Esophagus (tissue), 2 donors: ENCODE results near the gene SAE1. TPM values are rescaled to one million over a fixed set of nuclear protein-coding genes. Genes with fewer than 3 reads are reported as not detected.

Experiments
- H3K27ac ChIP-seq, 2 donors: one replicate each; pipeline ENCODE4 v1.5.1; 2013; ENCODE audit warnings: low read depth in 2 of 2, mild to moderate bottlenecking in 2 of 2, inconsistent platforms in 1 of 2, low read length in 1 of 2, moderate library complexity in 1 of 2
- H3K27me3 ChIP-seq, 2 donors: one replicate each; pipeline ENCODE4 v1.6.1; 2013; ENCODE audit warnings: low read length in 2 of 2, control low read depth in 1 of 2, mild to moderate bottlenecking in 1 of 2; ENCODE audit not compliant: insufficient read depth in 2 of 2, control insufficient read depth in 1 of 2
- H3K36me3 ChIP-seq, 2 donors: one replicate each; pipeline ENCODE4 v1.6.1; 2013; ENCODE audit warnings: low read length in 1 of 2; ENCODE audit not compliant: control insufficient read depth in 2 of 2, insufficient read depth in 2 of 2
- H3K4me1 ChIP-seq, 2 donors: one replicate each; pipeline ENCODE4 v1.6.1; 2013; ENCODE audit warnings: low read length in 1 of 2; ENCODE audit not compliant: control insufficient read depth in 2 of 2, insufficient read depth in 2 of 2
- H3K4me3 ChIP-seq, 2 donors: one replicate each; pipeline ENCODE4 v1.5.1; 2013; ENCODE audit warnings: low read length in 2 of 2, mild to moderate bottlenecking in 2 of 2, low read depth in 1 of 2, moderate library complexity in 1 of 2
- H3K9me3 ChIP-seq, 2 donors: one replicate each; pipeline ENCODE4 v1.6.1; 2013; ENCODE audit warnings: mild to moderate bottlenecking in 2 of 2, low read depth in 1 of 2, low read length in 1 of 2, moderate library complexity in 1 of 2; ENCODE audit not compliant: control insufficient read depth in 2 of 2, insufficient read depth in 1 of 2
- WGBS, 2 donors: extraction: QIAGEN DNeasy Blood & Tissue Kit; methylation state at CpG; one replicate each; pipeline ENCODE4 v1.1.7; 2013; 5-methylcytosine and 5-hydroxymethylcytosine counted together
- polyA plus RNA-seq, 2 donors: library from polyadenylated mRNA; stranded (reverse); fragments of 200-250 nt; gene quantifications; one replicate each; pipeline ENCODE4 v1.2.3, GENCODE V29; 2013
- donor health status: healthy with polysubstance abuse.
- donor health status: Bipolar disorder and iron deficiency.

SAE1 gene
- polyA plus RNA-seq, 2 donors, result 17.1 to 53.4 TPM

GRCh38 chr19:47231215-47232054, 100.8 kb downstream of the SAE1 start:
- Histone ChIP-seq H3K27me3 (no peaks in the 10 kb centered on the region), H3K4me3 (peak overlapping the region; percentile 68 to 71), H3K9me3 (no peaks in the 10 kb centered on the region), H3K36me3 (no peaks in the 10 kb centered on the region), H3K4me1 (peaks cover 0 to 35% of the 10 kb centered on the region in 2 donors), H3K27ac (peak overlapping the region; percentile 69 to 92)
- WGBS, 2 donors, result 4 to 6% methylated on average over 30 to 51 of the region's 51 CpGs

GRCh38 chr19:47232422-47233211, 102.0 kb downstream of the SAE1 start:
- no peaks in the 10 kb centered on the region for H3K36me3 ChIP-seq
- 23 to 36% methylated on average over 16 of the region's 16 CpGs for WGBS, 2 donors
- H3K9me3 ChIP-seq, result no peaks in the 10 kb centered on the region
- H3K27ac ChIP-seq, result peak overlapping the region; percentile 68 to 85
- no peaks in the 10 kb centered on the region for H3K27me3 ChIP-seq
- no peak overlapping the region for H3K4me3 ChIP-seq
- peaks cover 0 to 25% of the 10 kb centered on the region in 2 donors for H3K4me1 ChIP-seq

GRCh38 chr19:47236072-47236675, 105.5 kb downstream of the SAE1 start:
- Histone ChIP-seq H3K27me3 (no peaks in the 10 kb centered on the region), H3K4me1 (peaks cover 0 to 10% of the 10 kb centered on the region in 2 donors), H3K4me3 (no peak overlapping the region), H3K9me3 (no peaks in the 10 kb centered on the region), H3K36me3 (no peaks in the 10 kb centered on the region), H3K27ac (no peak overlapping the region)
- WGBS, 2 donors, result 82 to 86% methylated on average over 12 of the region's 12 CpGs

- no peaks in the 10 kb centered on the region for H3K36me3 ChIP-seq
- H3K4me3 ChIP-seq, result peak overlapping the region in 1 of 2 donors; percentile 4
- H3K27ac ChIP-seq, result peak overlapping the region in 1 of 2 donors; percentile 44
- H3K4me1 ChIP-seq, result peaks cover 0 to 14% of the 10 kb centered on the region in 2 donors
- H3K27me3 ChIP-seq, result no peaks in the 10 kb centered on the region
- no peaks in the 10 kb centered on the region for H3K9me3 ChIP-seq
- WGBS, 2 donors, result 12 to 14% methylated on average over 16 of the region's 16 CpGs
Measured at GRCh38 chr19:47239152-47239551, 108.5 kb downstream of the SAE1 start.

DNA sequence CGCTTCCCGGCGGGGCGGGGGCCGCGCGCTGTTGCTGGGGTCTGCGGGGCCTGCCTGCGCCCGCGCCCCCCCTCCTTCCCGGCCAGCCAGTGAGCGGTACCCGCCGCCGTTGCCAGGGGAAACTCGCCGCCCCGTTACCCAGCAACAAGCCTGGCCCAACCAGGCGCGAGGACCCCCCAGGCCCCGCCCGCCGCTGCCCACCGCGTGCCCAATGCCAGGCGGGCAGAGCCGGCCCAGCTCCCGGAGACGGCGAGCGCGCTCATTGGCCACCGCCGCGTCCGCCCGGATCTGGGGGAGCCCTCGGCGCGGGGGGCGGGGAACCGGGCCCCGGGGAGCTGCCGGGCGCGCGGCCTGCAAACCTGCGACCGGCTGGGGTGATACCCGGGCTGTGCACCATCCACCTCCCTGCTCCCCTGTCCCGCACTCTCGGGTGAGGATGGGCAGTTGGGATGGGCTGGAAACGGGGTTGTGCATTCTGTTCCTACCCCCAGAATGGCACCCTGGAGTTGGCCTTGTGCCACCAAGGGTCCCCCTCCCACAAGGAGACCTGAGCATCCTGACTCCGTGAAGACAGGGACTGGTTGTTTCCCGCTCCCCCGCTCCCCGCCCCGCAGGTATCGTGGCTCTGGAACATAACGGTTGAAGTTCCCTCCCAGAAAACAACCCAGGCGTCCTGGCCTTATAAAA, 109.1 kb downstream of the SAE1 start:
- Histone ChIP-seq H3K9me3 (no peaks in the 10 kb centered on the region), H3K4me1 (peaks cover 0 to 14% of the 10 kb centered on the region in 2 donors), H3K36me3 (no peaks in the 10 kb centered on the region), H3K4me3 (peak overlapping the region in 1 of 2 donors; percentile 4), H3K27me3 (no peaks in the 10 kb centered on the region), H3K27ac (no peak overlapping the region)
- WGBS, 2 donors, result 3% methylated on average over 34 to 62 of the region's 62 CpGs

DNA sequence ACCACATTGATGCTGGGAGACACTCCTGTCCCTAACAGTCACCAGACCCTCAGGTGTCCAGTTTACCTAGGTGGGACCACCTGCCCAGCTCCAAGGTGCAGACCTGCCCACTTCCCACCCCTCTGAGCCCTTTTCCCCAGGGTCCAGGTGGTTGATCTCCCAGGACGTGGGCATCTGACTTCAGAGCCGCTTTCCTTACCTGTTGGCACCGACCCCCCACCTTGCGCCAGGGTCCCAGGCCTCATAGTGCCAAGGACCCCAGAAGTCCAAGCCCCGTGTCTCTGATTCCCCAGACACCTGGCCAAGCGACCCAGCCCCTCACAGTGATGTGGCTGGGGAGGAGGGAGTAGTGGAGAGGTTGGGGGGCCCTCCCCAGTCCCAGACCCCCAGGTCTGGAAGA, 109.9 kb downstream of the SAE1 start:
- WGBS, 2 donors, result 55 to 57% methylated on average over 6 of the region's 6 CpGs
- no peak overlapping the region for H3K4me3 ChIP-seq
- peaks cover 0 to 14% of the 10 kb centered on the region in 2 donors for H3K4me1 ChIP-seq
- no peaks in the 10 kb centered on the region for H3K27me3 ChIP-seq
- no peaks in the 10 kb centered on the region for H3K36me3 ChIP-seq
- no peak overlapping the region for H3K27ac ChIP-seq
- no peaks in the 10 kb centered on the region for H3K9me3 ChIP-seq

GRCh38 chr19:47240996-47241918, 110.6 kb downstream of the SAE1 start:
- no peaks in the 10 kb centered on the region for H3K36me3 ChIP-seq
- H3K27ac ChIP-seq, result no peak overlapping the region
- 6 to 7% methylated on average over 24 to 27 of the region's 27 CpGs for WGBS, 2 donors
- no peaks in the 10 kb centered on the region for H3K27me3 ChIP-seq
- peaks cover 0 to 14% of the 10 kb centered on the region in 2 donors for H3K4me1 ChIP-seq
- H3K9me3 ChIP-seq, result no peaks in the 10 kb centered on the region
- H3K4me3 ChIP-seq, result no peak overlapping the region

- Histone ChIP-seq H3K27me3 (no peaks in the 10 kb centered on the region), H3K9me3 (no peaks in the 10 kb centered on the region)
Measured at GRCh38 chr19:47241919-47242577, 111.4 kb downstream of the SAE1 start.

More at GRCh38 chr19:47241919-47242577, 111.4 kb downstream of the SAE1 start:
- H3K27ac ChIP-seq, result no peak overlapping the region
- peaks cover 0 to 14% of the 10 kb centered on the region in 2 donors for H3K4me1 ChIP-seq
- no peak overlapping the region for H3K4me3 ChIP-seq
- H3K36me3 ChIP-seq, result no peaks in the 10 kb centered on the region
- WGBS, 2 donors, result 78 to 80% methylated on average over 7 of the region's 7 CpGs
